HG02798 (cell line): Measurements from ENCODE around the gene PNCK.
"Not testable (repeated sequence)": the region's sequence is repeated elsewhere in the genome, so short reads cannot be mapped to it uniquely, and the experiment has no call there.

Experiments used
- ATAC-seq: cut with Tn5 transposase; IDR thresholded peaks from one replicate; pipeline ENCODE4 v1.9.1; 2021; ENCODE audit warnings: mild to moderate bottlenecking; ENCODE audit not compliant: unreplicated experiment, poor library complexity

The PNCK gene

DNA sequence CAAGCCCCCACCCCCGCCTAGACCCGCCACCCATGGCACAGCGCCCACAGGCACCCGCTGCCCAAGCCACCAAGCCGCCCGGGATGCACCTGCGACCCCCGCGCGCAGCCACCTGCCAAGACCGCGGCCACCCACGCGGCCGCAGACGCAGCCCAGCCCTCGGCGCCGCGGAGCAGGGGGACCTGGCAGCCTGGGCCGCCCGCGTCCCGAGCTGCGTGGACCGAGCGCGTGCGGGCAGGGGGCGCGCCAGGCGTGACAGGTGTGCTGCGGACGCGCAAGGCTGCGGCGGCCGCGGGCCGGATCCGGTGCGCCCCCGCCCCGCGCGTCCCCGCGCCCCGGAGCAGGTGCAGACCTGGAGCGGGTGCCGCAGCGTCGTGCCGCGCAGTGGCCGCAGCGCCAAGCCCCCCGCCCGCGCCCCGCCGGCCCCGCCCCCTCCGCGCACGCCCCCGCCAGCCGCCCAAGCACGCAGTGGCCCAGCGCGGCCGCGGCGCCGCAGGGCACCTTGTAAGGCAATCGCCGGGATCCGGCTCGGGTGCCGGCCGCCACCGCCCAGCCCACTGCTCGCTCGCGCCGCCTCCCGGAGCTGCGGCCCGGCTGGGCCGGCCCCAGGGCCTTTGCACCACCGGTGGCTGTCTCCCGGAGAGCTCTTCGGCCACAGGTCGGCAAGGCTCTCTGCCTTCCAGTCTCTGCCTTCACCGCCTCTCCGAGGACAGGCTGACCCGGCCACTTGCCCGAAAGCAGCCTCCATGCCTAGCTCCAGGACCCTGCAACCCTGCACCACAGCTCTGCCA, at the start of gene PNCK:
Gene PNCK, minus strand, starts transcription at position 386 of the 791 bp plus-strand sequence. CDS start 737 bp downstream, outside the sequence.
- no peak for ATAC-seq

DNA sequence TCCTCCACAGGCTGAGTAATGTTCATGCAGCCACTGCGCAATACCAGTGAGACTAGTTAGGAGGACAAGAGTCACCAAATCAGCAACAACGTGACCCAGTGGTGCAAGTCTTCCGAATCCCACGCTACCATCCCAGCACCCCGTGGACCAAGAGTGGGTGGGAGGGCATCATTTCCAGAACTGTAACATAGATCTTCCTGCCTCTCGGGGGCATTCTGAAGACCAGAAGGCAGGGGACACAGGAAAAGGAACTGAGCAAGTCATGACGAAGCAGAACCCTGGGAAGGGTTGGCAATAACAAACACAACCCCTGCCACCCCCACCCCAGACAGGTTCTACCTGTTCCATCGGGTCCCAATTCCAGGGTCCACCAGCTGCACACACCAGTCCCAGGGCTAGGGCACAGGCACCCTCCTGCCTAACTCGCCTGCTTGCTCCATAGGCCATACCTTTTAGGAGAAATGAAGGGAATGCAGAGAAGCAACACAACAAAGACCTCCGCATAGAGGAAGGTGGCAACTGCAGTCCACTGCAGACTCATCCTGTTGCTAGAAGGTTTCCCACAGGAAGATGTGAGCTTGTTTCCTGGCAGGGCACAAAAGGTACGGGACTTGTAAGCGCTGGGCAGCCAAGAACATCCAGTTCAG, 49.2 kb upstream of the PNCK start:
- ATAC-seq = no peak

- ATAC-seq = no peak
Observed at GRCh38 chrX:153719701-153720100, 46.1 kb upstream of the PNCK start.

DNA sequence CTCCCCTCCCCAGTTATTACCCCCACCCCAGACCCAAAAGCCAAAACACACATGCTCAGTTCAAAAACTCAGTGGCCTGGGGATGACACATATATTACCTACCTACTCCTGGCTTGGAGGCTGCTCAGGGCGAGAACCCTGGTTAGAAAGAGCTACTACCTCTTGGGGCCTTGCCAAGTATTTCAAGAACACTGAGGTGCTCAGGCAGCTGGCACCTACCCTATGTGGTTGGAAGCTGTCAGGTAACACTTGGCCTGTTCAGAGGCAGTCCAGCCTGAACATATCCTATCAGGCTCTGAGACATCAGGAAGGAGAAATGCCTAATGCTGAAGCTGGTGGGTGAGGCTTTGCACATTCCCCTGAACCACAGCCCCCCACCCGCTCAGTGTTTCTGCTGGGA, 45.6 kb upstream of the PNCK start:
- no peak for ATAC-seq

GRCh38 chrX:153717445-153717844, 43.8 kb upstream of the PNCK start:
- no peak for ATAC-seq

- ATAC-seq = no peak
Observed at GRCh38 chrX:153714256-153714655, 40.6 kb upstream of the PNCK start.

DNA sequence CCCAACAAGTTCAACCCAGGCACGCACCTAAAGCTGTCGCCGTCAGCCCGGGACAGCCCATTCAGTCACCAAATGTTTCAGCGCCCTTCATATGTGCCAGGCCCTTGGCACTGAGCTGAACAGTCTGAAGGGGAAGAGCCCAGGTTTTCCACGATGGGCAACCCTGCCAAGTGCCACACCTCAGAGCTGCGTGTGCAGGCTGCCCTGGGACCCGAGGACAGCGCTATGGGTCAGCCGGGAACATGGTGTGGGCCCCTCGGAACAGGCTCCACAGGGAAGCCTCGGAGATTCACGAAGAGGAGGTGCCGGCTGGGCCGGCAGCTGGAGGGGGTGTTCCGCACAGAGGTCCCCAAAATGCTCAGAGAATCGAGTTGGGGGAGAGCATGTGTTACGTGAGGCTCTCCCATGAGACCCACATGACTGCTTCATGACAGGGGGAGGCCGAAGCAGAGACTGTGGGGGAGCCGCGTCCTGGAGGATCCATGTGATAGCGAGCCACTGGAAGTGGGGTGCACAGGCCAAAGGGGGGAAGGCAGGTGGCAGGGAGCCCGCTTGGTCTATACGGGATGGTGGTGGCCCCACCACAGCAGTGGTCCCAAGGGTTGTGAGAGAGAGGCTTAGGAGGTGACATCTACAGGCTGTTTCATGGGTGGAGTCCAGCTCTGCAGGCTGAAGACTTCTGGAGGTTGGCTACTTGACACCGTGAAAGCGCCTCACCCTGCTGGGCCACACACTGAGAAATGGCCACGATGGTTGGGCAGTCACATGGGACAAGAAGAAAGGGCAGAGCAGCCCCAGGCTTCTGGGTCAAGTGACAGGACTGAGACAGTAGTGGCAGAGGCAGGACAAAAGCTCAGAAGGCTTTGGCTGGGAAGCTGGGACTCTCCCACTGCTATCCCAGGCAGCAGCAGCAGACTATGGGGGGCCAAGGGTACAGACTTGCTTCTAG, 36.4 kb upstream of the PNCK start:
- ATAC-seq = no peak

DNA sequence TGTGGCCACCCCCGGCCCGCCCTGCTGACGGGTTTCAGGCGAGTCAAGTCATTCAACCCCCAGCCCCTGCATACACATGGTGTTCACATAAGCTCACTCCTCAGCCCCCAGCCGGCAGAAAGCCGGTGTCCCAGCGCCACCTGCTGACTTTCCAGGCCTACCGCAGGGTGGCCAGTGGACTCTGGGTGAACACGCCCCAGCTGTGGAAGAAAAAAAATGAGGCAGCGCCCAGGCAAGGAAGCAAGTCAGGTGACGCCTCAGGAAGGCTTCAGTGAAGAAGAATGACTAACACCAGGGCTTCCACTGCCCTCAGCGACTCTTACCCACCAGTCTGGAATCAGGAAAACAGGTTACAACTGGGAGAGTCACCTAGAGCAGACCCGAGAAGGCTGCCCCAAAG, 34.8 kb upstream of the PNCK start:
- ATAC-seq = no peak

- no peak for ATAC-seq
Observed at GRCh38 chrX:153707406-153707805, 33.8 kb upstream of the PNCK start.

- no peak for ATAC-seq
Observed at GRCh38 chrX:153706799-153707198, 33.2 kb upstream of the PNCK start.

DNA sequence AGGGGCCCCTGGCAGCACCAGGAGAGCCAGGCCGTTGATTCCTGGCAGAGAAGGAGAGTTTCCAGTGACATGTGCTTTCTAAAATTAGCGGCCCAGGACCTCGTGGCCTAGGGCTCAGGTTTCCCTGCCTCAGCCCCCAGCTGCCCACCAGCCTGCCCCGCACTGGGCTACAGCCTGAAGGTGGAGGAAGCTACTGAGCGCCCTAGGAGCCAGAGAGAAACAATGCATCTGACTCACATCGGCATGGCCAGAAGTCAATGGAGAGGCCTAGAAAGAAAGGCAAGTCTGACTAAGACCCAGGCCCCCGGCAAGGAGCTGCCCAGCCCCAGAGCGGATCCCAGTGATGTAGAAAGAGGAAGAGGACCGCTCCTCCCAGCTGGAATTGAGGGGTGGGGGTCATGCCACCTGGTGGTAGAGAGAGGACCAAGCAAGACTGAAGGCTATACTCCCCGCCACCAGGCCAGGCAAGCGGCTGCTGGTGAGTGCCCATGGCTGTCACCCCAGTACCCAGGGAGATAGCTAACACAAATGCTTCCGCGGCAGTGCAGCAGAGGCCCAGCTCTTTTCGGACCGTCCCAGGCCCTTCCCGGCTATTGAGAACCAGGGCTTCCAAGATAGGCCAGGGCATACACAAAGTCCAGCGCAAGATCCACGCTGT, 31.9 kb upstream of the PNCK start:
- ATAC-seq = not testable (repeated sequence)

DNA sequence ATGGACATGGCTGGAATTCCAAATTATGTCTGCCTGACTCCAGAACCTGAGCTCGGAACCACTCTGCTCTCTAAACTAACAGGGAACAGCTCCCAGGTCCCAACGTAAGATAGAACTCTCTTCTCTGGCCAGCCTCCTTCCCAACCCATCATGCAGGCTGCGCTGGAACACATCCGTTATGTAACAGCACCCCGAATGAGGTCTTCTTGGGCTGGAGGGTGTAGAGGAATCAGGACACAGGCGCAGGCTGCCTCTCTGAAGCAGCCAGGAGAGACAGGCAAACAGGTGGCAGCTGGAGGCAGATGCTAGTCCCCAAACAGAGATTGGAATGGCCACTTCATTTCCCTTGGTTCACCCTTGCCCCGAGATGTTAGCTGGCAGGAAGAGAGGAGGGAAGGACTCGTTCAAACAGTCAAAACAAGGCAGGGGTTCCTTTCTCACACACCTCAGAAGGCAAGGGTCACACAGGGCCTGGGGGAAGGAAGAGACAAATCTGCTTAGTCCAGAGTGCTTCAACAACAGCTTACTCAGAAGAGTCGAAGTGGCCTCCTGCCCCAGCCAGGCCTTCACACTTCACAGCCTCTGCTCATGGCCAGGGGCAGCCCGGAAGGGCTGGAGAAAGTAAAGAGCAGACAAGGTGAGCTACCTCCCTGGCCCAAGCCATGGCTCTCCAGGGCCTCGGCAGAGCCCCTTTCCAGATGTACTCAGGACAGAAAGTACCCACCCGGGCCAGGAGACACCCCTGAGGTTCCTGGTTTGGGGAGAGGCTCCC, 31.2 kb upstream of the PNCK start:
- not testable (repeated sequence) for ATAC-seq

DNA sequence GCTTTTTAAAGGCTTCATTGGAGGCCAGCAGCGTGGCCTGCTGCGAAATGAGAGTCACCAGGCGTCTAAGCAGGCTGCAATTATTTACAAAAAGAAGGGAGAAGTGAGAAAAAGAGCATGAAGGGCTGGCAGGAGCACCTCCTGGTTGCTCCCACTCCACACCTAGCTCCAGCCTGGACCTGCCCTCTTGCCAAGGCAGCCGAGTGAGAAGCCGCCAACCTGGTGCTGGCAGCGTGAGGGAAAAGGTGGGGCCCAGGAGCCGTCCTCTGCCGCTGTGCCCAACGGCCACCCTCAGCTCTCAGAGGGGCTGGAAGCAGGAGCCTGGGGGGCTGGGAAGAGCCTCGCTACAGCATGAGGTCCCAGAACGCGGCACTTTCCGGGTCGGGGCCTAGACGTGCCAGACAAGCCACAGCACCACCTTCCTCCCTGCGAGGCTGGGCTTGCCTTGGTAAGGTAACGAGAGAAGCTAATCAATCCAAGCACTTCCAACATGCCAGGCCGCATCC, 30.5 kb upstream of the PNCK start:
- no peak for ATAC-seq

- no peak for ATAC-seq
Observed at GRCh38 chrX:153703036-153703370, 29.4 kb upstream of the PNCK start.

GRCh38 chrX:153702336-153703035, 28.9 kb upstream of the PNCK start:
- ATAC-seq = no peak

GRCh38 chrX:153701706-153702105, 28.1 kb upstream of the PNCK start:
- ATAC-seq = no peak

DNA sequence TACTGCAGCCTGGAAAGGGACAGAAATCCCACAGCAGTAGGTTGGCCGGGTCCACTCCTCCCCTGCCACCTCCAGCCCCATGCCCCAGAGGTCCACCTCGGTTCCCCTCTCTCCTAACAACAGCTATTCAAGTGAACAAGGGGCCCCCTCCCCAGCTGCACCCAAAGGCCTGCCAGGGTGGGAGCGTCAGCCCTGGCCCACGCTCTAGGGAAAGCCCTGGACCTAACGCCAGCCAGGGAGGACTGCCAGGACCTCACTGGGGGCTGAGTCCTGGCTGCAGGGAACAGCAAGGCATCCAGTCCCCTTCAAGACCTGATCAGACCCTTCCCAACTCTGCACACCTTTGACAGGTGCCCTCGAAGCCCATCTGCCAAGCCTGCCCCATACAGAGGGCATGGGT, 27.4 kb upstream of the PNCK start:
- no peak for ATAC-seq

DNA sequence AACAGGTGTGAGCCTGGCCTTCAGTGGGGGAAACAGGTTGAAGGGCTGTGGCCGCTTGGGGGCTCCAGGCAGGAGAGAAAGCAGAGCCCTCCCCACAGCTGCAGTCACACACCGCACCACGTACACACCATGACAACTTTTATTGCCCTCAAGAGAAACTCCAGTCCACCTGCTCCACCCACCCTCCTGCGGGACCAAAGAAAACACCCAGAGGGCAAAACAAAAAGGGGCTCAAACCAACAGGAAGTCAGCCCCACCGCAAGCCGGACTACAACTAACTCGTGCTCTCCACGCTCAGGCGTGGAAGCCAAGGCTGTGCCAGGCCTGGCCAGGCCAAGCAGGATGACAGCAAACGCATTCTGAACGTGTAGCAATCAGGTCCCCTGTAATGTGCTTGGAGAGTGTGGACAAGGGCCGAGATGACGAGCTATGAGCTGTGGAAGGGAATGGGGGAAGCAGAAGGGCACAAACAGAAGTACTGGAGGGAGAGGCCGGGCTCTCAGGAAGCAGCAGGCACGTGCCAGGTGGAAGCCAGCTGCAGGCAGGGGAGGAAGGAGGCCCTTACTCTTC, 26.8 kb upstream of the PNCK start:
- ATAC-seq = no peak
